HG02943 (cell line): ENCODE measurements around the gene KCND3.

Experiments used
- ATAC-seq: cut with Tn5 transposase; IDR thresholded peaks from one replicate; pipeline ENCODE4 v1.9.1; 2021; ENCODE audit warnings: mild to moderate bottlenecking, low read depth, moderate library complexity; ENCODE audit not compliant: unreplicated experiment

Gene KCND3

GRCh38 chr1:111924786-111925185 is 64.7 kb downstream of the KCND3 start:
- no peak for ATAC-seq

- ATAC-seq = no peak
These were observed 65.7 kb downstream of the KCND3 start for GRCh38 chr1:111923766-111924165.

- no peak for ATAC-seq
These were observed 67.5 kb downstream of the KCND3 start for GRCh38 chr1:111921948-111922347.

GRCh38 chr1:111920221-111921024 is 69.0 kb downstream of the KCND3 start:
- ATAC-seq = no peak

- no peak for ATAC-seq
These were observed 77.5 kb downstream of the KCND3 start for GRCh38 chr1:111911776-111912515.

- no peak for ATAC-seq
These were observed 78.4 kb downstream of the KCND3 start for GRCh38 chr1:111911061-111911460.

- no peak for ATAC-seq
These were observed 80.4 kb downstream of the KCND3 start for GRCh38 chr1:111909030-111909429.

GRCh38 chr1:111908011-111908621 is 81.4 kb downstream of the KCND3 start:
- no peak for ATAC-seq

- no peak for ATAC-seq
These were observed 82.1 kb downstream of the KCND3 start for GRCh38 chr1:111907321-111907720.

GRCh38 chr1:111906816-111907215 is 82.7 kb downstream of the KCND3 start:
- no peak for ATAC-seq

GRCh38 chr1:111906111-111906510 is 83.4 kb downstream of the KCND3 start:
- ATAC-seq = no peak

GRCh38 chr1:111904478-111905218 is 84.8 kb downstream of the KCND3 start:
- no peak for ATAC-seq

GRCh38 chr1:111903871-111904449 is 85.5 kb downstream of the KCND3 start:
- ATAC-seq = no peak

- ATAC-seq = no peak
These were observed 86.2 kb downstream of the KCND3 start for GRCh38 chr1:111903148-111903870.

GRCh38 chr1:111895469-111895868 is 94.0 kb downstream of the KCND3 start:
- ATAC-seq = no peak

- no peak for ATAC-seq
These were observed 94.5 kb downstream of the KCND3 start for GRCh38 chr1:111895017-111895416.

- no peak for ATAC-seq
These were observed 95.0 kb downstream of the KCND3 start for GRCh38 chr1:111894497-111894896.

- no peak for ATAC-seq
These were observed 97.9 kb downstream of the KCND3 start for GRCh38 chr1:111891566-111891965.

- no peak for ATAC-seq
These were observed 100.6 kb downstream of the KCND3 start for GRCh38 chr1:111888740-111889376.
